Muscle of leg (tissue), 11 donors: ENCODE measurements around the gene SENP5. TPM values are rescaled to one million over a fixed set of nuclear protein-coding genes. Genes with fewer than 3 reads are reported as not detected.

ENCODE experiments used
- DNase-seq: peaks from one replicate; pipeline ENCODE4 v3.0.0; 2013
- H3K27ac ChIP-seq: one replicate; pipeline ENCODE4 v1.5.1; 2013; ENCODE audit warnings: mild to moderate bottlenecking, low read length, control low read depth
- H3K27me3 ChIP-seq: one replicate; pipeline ENCODE4 v1.6.1; 2013; ENCODE audit warnings: low read length; ENCODE audit not compliant: control insufficient read depth, insufficient read depth
- H3K36me3 ChIP-seq: one replicate; pipeline ENCODE4 v1.6.1; 2013; ENCODE audit warnings: low read length; ENCODE audit not compliant: control insufficient read depth, insufficient read depth
- H3K4me1 ChIP-seq: one replicate; pipeline ENCODE4 v1.6.1; 2013; ENCODE audit warnings: low read length; ENCODE audit not compliant: control insufficient read depth, insufficient read depth
- H3K4me3 ChIP-seq: one replicate; pipeline ENCODE4 v1.5.1; 2013; ENCODE audit warnings: low read length, control low read depth
- H3K9me3 ChIP-seq: replicated peaks from 2 replicates; pipeline ENCODE4 v1.6.1; 2013; ENCODE audit warnings: low read depth, low read length; ENCODE audit not compliant: control insufficient read depth
- WGBS: methylation state at CpG from one replicate; pipeline ENCODE4 v1.1.5; 2013; ENCODE audit warnings: missing lambda C conversion rate; ENCODE audit not compliant: insufficient coverage; 5-methylcytosine and 5-hydroxymethylcytosine counted together
- polyA plus RNA-seq, 8 donors: library from polyadenylated mRNA; unstranded; fragments of 120-200 nt; gene quantifications; one replicate each; pipeline versions ENCODE4 v1.2.1 to v1.2.3, GENCODE V29; 2013; ENCODE audit warnings: inconsistent platforms in 1 of 8, low replicate concordance in 1 of 8; ENCODE audit not compliant: insufficient read length in 8 of 8, insufficient read depth in 1 of 8
- total RNA-seq: library from RNA; stranded (reverse); fragments of 120-200 nt; gene quantifications from one replicate; pipeline ENCODE4 v1.2.4, GENCODE V29; 2013

Gene SENP5
- total and polyA plus RNA-seq, 9 donors, result 13.6 to 27.7 (median 17.9) TPM

- peaks cover 14% of the 10 kb centered on the region for H3K27me3 ChIP-seq
- DNase-seq, result no peak
- H3K4me3 ChIP-seq, result no peak overlapping the region
- H3K27ac ChIP-seq, result no peak overlapping the region
- H3K36me3 ChIP-seq, result no peaks in the 10 kb centered on the region
- peaks cover 2% of the 10 kb centered on the region for H3K9me3 ChIP-seq
- 47% methylated on average over 3 of the region's 4 CpGs for WGBS
- H3K4me1 ChIP-seq, result no peaks in the 10 kb centered on the region
Measured at GRCh38 chr3:196975349-196975748, 107.6 kb downstream of the SENP5 start.

- DNase-seq, result no peak
- Histone ChIP-seq H3K27ac (no peak overlapping the region), H3K4me1 (no peaks in the 10 kb centered on the region), H3K9me3 (no peaks in the 10 kb centered on the region), H3K4me3 (no peak overlapping the region), H3K27me3 (peaks cover 5% of the 10 kb centered on the region), H3K36me3 (no peaks in the 10 kb centered on the region)
- WGBS, result 81% methylated on average over 11 of the region's 11 CpGs
Measured at GRCh38 chr3:196976941-196977340, 109.2 kb downstream of the SENP5 start.

GRCh38 chr3:196979545-196979944, 111.8 kb downstream of the SENP5 start:
- peaks cover 5% of the 10 kb centered on the region for H3K9me3 ChIP-seq
- 55% methylated on average over 8 of the region's 10 CpGs for WGBS
- no peak overlapping the region for H3K27ac ChIP-seq
- DNase-seq, result no peak
- H3K27me3 ChIP-seq, result peaks cover 5% of the 10 kb centered on the region
- H3K36me3 ChIP-seq, result no peaks in the 10 kb centered on the region
- H3K4me3 ChIP-seq, result no peak overlapping the region
- H3K4me1 ChIP-seq, result no peaks in the 10 kb centered on the region

GRCh38 chr3:196981657-196982056, 113.9 kb downstream of the SENP5 start:
- DNase-seq, result no peak
- H3K4me3 ChIP-seq, result no peak overlapping the region
- H3K27ac ChIP-seq, result no peak overlapping the region
- H3K4me1 ChIP-seq, result no peaks in the 10 kb centered on the region
- WGBS, result 94% methylated on average over 7 of the region's 13 CpGs
- H3K27me3 ChIP-seq, result peaks cover 5% of the 10 kb centered on the region
- H3K9me3 ChIP-seq, result peaks cover 5% of the 10 kb centered on the region
- H3K36me3 ChIP-seq, result no peaks in the 10 kb centered on the region

- H3K27ac ChIP-seq, result no peak overlapping the region
- WGBS, result no CpG with 5 or more reads among the region's 1 CpG
- DNase-seq, result no peak
- peaks cover 5% of the 10 kb centered on the region for H3K27me3 ChIP-seq
- no peaks in the 10 kb centered on the region for H3K4me1 ChIP-seq
- peaks cover 5% of the 10 kb centered on the region for H3K9me3 ChIP-seq
- no peaks in the 10 kb centered on the region for H3K36me3 ChIP-seq
- H3K4me3 ChIP-seq, result no peak overlapping the region
Measured at GRCh38 chr3:196983186-196983585, 115.5 kb downstream of the SENP5 start.

Other genes with a start within 250 kb of the SENP5 start
- 2.8 TPM for gene NRROS, start 228.2 kb upstream of the SENP5 start, total RNA-seq
- gene NRROS, start 228.2 kb upstream of the SENP5 start, polyA plus RNA-seq, result 1 to 10 TPM; 4.2 to 6.1 (median 5.2) TPM
- 1.8 TPM for gene CEP19, start 155.7 kb upstream of the SENP5 start, total RNA-seq
- 1 to 10 TPM; 1.4 to 2.6 (median 2.2) TPM for gene CEP19, start 155.7 kb upstream of the SENP5 start, polyA plus RNA-seq
- gene PIGX, start 155.5 kb upstream of the SENP5 start, total RNA-seq, result 19.2 TPM
- 10 to 100 TPM; 14.7 to 22.0 (median 17.4) TPM for gene PIGX, start 155.5 kb upstream of the SENP5 start, polyA plus RNA-seq
- gene PAK2, start 128.1 kb upstream of the SENP5 start, total RNA-seq, result 23.7 TPM
- gene PAK2, start 128.1 kb upstream of the SENP5 start, polyA plus RNA-seq, result 10 to 100 TPM; 35.1 to 63.9 (median 51.9) TPM
- 50.7 TPM for gene NCBP2, start 74.6 kb downstream of the SENP5 start, total RNA-seq
- 10 to 100 TPM; 66.7 to 87.2 (median 75.2) TPM for gene NCBP2, start 74.6 kb downstream of the SENP5 start, polyA plus RNA-seq
- 0.84 TPM for gene PIGZ, start 100.9 kb downstream of the SENP5 start, total RNA-seq
- gene PIGZ, start 100.9 kb downstream of the SENP5 start, polyA plus RNA-seq, result 1 to 10 TPM in 3 of 8 donors, under 1 TPM in 5; 0.55 to 3.4 (median 0.85) TPM
- gene MELTF, start 161.9 kb downstream of the SENP5 start, total RNA-seq, result 6.1 TPM
- 10 to 100 TPM in 6 of 8 donors, 1 to 10 TPM in 2; 7.2 to 25.6 (median 12.6) TPM for gene MELTF, start 161.9 kb downstream of the SENP5 start, polyA plus RNA-seq